ENCODE data around the gene ZBTB40.

Gene ZBTB40

DNA sequence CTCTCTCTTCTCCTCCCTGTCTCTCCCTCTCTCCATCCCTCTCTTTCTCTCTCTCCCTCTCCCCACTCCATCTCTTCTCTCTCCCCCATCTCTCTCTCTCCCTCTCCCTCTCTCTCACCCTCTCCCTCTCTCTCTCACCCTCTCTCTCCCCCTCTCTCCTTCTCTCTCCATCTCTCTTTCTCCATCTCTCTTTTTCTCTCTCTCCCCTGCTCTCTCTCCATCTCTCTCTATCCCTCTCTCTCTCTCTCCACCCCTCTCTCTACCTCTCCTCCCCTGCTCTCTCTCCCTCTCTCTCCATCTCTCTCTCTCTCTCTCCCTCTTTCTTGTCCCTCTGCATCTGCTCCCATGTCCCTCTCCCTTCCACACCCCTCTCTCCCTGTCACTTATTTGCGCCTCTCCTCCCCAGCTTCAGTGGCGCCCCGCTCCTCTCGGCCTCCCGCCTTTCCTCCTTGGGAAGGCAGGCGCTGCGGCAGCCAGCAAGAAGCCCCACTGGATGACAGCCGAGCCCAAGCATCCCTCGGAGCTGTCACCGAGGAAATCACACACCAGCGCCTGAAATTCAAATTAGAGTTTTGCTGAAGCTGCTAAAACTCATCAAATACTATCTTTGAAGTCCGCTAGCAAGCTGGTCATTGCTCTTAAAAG is 96.3 kb downstream of the ZBTB40 start:
- H3K4me3 ChIP-seq (ENCODE audit: insufficient read depth, low read length, poor library complexity, severe bottlenecking), result no peak overlapping the region
- no peaks in the 10 kb centered on the region for H3K9me3 ChIP-seq (ENCODE audit: insufficient read depth, low read length)
- no peak overlapping the region for H3K4me2 ChIP-seq (ENCODE audit: low read depth, low read length, poor library complexity, severe bottlenecking)
- no peak overlapping the region for H3K27ac ChIP-seq (ENCODE audit: low read depth, low read length)
- no peaks in the 10 kb centered on the region for H3K9me2 ChIP-seq (replicated peaks; ENCODE audit: insufficient read depth, low read length)
- H3K9ac ChIP-seq (ENCODE audit: low read length), result no peak overlapping the region
- no peak overlapping the region for H2AFZ ChIP-seq (ENCODE audit: low read depth, low read length, severe bottlenecking)
- no peaks in the 10 kb centered on the region; the same call in 1 of the 2 replicates for H3K27me3 ChIP-seq (ENCODE audit: low read length)
- H3K36me3 ChIP-seq (ENCODE audit: low read length), result no peaks in the 10 kb centered on the region
- no peaks in the 10 kb centered on the region for H4K20me1 ChIP-seq (ENCODE audit: low read depth, low read length)
- H3K79me2 ChIP-seq (ENCODE audit: insufficient read depth, low read length), result no peaks in the 10 kb centered on the region
- no peaks in the 10 kb centered on the region for H3F3A ChIP-seq (ENCODE audit: insufficient read depth)
- TF ChIP-seq EZH2phosphoT487 (conservative IDR thresholded peaks at IDR 0.05; ENCODE audit: low read length) (no peak), CTCF (IDR thresholded peaks at IDR 0.05; ENCODE audit: insufficient read depth, low read length, poor library complexity, severe bottlenecking) (no peak)

DNA sequence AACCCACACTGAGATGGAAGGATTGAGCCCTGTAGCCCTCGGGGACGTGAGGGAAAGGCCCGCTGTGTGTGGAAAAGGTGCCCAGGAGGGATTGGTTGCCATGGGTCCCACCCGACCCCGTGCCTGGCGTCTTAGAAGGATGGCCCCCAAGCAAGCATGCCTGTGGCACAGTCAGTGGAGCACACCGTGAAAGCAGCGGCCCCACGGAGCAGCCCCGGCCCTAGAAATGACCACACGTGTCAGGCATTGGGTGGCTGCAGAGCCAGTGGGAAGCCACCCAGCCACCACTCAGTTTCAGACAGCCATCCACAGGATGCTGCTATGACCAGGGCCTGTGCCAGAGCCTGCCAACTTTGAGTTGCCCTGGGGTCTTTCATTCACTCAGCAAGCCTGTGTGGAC is 98.4 kb downstream of the ZBTB40 start:
- no peaks in the 10 kb centered on the region for H4K20me1 ChIP-seq (ENCODE audit: low read depth, low read length)
- no peaks in the 10 kb centered on the region; the same call in 1 of the 2 replicates for H3K27me3 ChIP-seq (ENCODE audit: low read length)

GRCh38 chr1:22551591-22551990 is 99.9 kb downstream of the ZBTB40 start:
- Histone ChIP-seq H3K9ac (ENCODE audit: low read length) (no peak overlapping the region), H4K20me1 (ENCODE audit: low read depth, low read length) (no peaks in the 10 kb centered on the region), H3K9me2 (replicated peaks; ENCODE audit: insufficient read depth, low read length) (no peaks in the 10 kb centered on the region), H3K27ac (ENCODE audit: low read depth, low read length) (no peak overlapping the region), H2AFZ (ENCODE audit: low read depth, low read length, severe bottlenecking) (no peak overlapping the region), H3K79me2 (ENCODE audit: insufficient read depth, low read length) (no peaks in the 10 kb centered on the region), H3F3A (ENCODE audit: insufficient read depth) (no peaks in the 10 kb centered on the region), H3K9me3 (ENCODE audit: insufficient read depth, low read length) (no peaks in the 10 kb centered on the region), H3K4me3 (ENCODE audit: insufficient read depth, low read length, poor library complexity, severe bottlenecking) (no peak overlapping the region), H3K36me3 (ENCODE audit: low read length) (no peaks in the 10 kb centered on the region), H3K27me3 (ENCODE audit: low read length) (no peaks in the 10 kb centered on the region; the same call in 1 of the 2 replicates), H3K4me2 (ENCODE audit: low read depth, low read length, poor library complexity, severe bottlenecking) (no peak overlapping the region)
- TF ChIP-seq EZH2phosphoT487 (conservative IDR thresholded peaks at IDR 0.05; ENCODE audit: low read length) (no peak), CTCF (IDR thresholded peaks at IDR 0.05; ENCODE audit: insufficient read depth, low read length, poor library complexity, severe bottlenecking) (no peak)

More for the DNA sequence above, 98.4 kb downstream of the ZBTB40 start:
- no peaks in the 10 kb centered on the region for H3K36me3 ChIP-seq (ENCODE audit: low read length)
- no peaks in the 10 kb centered on the region for H3F3A ChIP-seq (ENCODE audit: insufficient read depth)
- H3K4me2 ChIP-seq (ENCODE audit: low read depth, low read length, poor library complexity, severe bottlenecking), result no peak overlapping the region
- no peak overlapping the region for H3K9ac ChIP-seq (ENCODE audit: low read length)
- no peak overlapping the region for H2AFZ ChIP-seq (ENCODE audit: low read depth, low read length, severe bottlenecking)
- H3K79me2 ChIP-seq (ENCODE audit: insufficient read depth, low read length), result no peaks in the 10 kb centered on the region
- H3K9me3 ChIP-seq (ENCODE audit: insufficient read depth, low read length), result no peaks in the 10 kb centered on the region
- TF ChIP-seq EZH2phosphoT487 (conservative IDR thresholded peaks at IDR 0.05; ENCODE audit: low read length) (no peak), CTCF (IDR thresholded peaks at IDR 0.05; ENCODE audit: insufficient read depth, low read length, poor library complexity, severe bottlenecking) (no peak)
- H3K4me3 ChIP-seq (ENCODE audit: insufficient read depth, low read length, poor library complexity, severe bottlenecking), result no peak overlapping the region
- no peak overlapping the region for H3K27ac ChIP-seq (ENCODE audit: low read depth, low read length)
- H3K9me2 ChIP-seq (replicated peaks; ENCODE audit: insufficient read depth, low read length), result no peaks in the 10 kb centered on the region
